ENCODE results near the gene CCL7. TPM values are rescaled to one million over a fixed set of nuclear protein-coding genes. Genes with fewer than 3 reads are reported as not detected.
A peak's percentile ranks its signal among the peaks of the same experiment; 100 is the strongest.

CCL7 gene
- total and polyA plus RNA-seq, 9 donors = not detected

DNA sequence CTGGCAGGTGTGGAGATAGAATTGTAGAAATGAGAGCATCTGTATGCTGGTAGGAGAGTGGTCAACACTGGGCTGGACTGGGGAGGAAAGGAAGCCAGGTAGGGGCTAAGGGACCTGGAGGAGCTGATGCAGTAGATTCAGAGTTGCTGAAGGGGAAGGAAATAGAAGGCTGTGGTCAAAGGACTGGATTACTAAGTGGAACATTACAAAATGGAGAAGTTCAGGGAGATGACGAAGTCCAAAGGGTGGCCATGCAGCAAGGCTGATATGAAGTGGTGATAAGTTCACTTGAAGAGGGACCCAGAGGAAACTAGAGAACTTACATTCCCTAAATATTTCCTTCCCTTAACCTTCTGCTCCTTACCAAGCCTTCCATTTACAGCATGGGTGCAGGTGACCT, 23.6 kb upstream of the CCL7 start:
- peak overlapping the region; percentile 21 for H3K27ac ChIP-seq (ENCODE audit: low read length)
- no peak overlapping the region for H3K4me3 ChIP-seq (ENCODE audit: low read length)
- peak; percentile 69 for DNase-seq
- WGBS (ENCODE audit: insufficient coverage) = no CpG with 5 or more reads among the region's 1 CpG
- no peaks in the 10 kb centered on the region for H3K27me3 ChIP-seq (ENCODE audit: control insufficient read depth, insufficient read depth, low read length)
- peaks cover 63% of the 10 kb centered on the region for H3K4me1 ChIP-seq (ENCODE audit: control insufficient read depth, insufficient read depth, low read length)
- H3K36me3 ChIP-seq (ENCODE audit: control insufficient read depth, insufficient read depth, low read length) = no peaks in the 10 kb centered on the region
- H3K9me3 ChIP-seq (replicated peaks; ENCODE audit: control insufficient read depth, low read depth, low read length) = no peaks in the 10 kb centered on the region

DNA sequence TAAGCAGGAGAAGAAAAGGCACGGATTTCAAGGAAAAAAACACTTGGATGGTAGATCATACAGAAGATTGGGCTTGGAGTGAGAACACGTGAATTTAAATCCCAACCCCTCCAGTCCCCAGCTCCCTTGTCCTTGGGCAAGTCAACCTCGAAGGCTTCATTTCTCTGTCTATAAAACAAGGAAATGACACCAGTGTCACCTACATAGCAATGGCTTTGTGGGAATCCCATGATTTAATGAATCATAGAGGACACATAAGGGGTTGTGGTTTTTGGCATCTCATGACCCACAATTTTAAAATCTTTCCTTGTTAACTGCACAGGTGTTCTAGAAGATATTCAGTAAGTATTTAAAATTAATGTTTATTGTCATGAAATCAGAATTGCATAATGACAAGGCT, 23.1 kb upstream of the CCL7 start:
- Histone ChIP-seq H3K4me3 (ENCODE audit: low read length) (no peak overlapping the region), H3K36me3 (ENCODE audit: control insufficient read depth, insufficient read depth, low read length) (no peaks in the 10 kb centered on the region), H3K27ac (ENCODE audit: low read length) (peak overlapping the region; percentile 21), H3K4me1 (ENCODE audit: control insufficient read depth, insufficient read depth, low read length) (peaks cover 64% of the 10 kb centered on the region), H3K27me3 (ENCODE audit: control insufficient read depth, insufficient read depth, low read length) (no peaks in the 10 kb centered on the region), H3K9me3 (replicated peaks; ENCODE audit: control insufficient read depth, low read depth, low read length) (no peaks in the 10 kb centered on the region)
- DNase-seq = no peak
- WGBS (ENCODE audit: insufficient coverage) = no CpG with 5 or more reads among the region's 3 CpGs

DNA sequence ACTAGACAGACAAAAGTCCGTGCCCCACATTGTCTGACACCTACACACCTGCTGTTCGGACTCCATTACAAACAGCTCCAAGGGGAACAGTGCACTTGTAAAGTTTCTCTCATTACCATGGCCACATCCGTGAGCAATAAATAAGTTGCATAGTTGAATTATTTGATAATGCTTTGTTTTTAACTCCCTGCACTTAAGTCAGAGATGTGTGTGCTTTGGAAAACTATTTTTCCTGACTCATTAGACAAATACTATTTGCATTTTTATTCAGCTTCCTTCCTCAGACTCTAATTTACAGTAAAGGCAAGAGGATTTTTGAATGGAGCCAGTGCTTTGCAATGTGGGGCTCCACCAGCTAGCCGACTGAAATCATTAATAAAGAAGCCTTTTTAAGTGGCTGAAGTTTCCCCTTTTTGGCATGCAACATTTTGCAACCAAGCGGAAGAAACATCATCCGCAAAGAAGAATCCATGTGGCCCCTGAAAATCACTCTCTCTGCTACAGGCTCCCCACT, 21.5 kb upstream of the CCL7 start:
- no peak overlapping the region for H3K4me3 ChIP-seq (ENCODE audit: low read length)
- peaks cover 66% of the 10 kb centered on the region for H3K4me1 ChIP-seq (ENCODE audit: control insufficient read depth, insufficient read depth, low read length)
- no peaks in the 10 kb centered on the region for H3K36me3 ChIP-seq (ENCODE audit: control insufficient read depth, insufficient read depth, low read length)
- no peaks in the 10 kb centered on the region for H3K27me3 ChIP-seq (ENCODE audit: control insufficient read depth, insufficient read depth, low read length)
- 42% methylated on average over 3 of the region's 6 CpGs for WGBS (ENCODE audit: insufficient coverage)
- peak overlapping the region; percentile 39 for H3K27ac ChIP-seq (ENCODE audit: low read length)
- no peaks in the 10 kb centered on the region for H3K9me3 ChIP-seq (replicated peaks; ENCODE audit: control insufficient read depth, low read depth, low read length)
- DNase-seq = peak; percentile 65

DNA sequence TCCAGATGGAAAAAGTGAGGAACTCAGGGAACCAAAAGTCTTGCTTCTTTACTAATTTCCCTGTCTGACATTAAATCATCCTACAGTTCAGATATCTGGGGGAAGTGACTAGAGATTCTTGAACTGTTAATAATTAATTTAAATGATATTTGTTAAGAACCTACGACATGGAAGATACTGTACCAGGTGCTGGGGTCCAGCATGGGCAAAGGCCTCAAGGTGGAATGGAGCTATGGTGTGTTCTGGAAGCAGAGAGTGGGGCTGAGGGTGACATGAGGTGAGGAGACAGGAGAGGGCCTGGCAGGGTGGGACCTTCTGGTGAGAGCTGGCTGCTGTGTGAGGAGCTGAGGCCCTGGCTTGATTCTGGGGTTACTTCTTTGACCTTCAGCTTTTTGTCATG, 21.0 kb upstream of the CCL7 start:
- Histone ChIP-seq H3K9me3 (replicated peaks; ENCODE audit: control insufficient read depth, low read depth, low read length) (no peaks in the 10 kb centered on the region), H3K27me3 (ENCODE audit: control insufficient read depth, insufficient read depth, low read length) (no peaks in the 10 kb centered on the region), H3K36me3 (ENCODE audit: control insufficient read depth, insufficient read depth, low read length) (no peaks in the 10 kb centered on the region), H3K27ac (ENCODE audit: low read length) (peak overlapping the region; percentile 39), H3K4me1 (ENCODE audit: control insufficient read depth, insufficient read depth, low read length) (peaks cover 66% of the 10 kb centered on the region), H3K4me3 (ENCODE audit: low read length) (no peak overlapping the region)
- no peak for DNase-seq
- 80% methylated on average over 1 of the region's 1 CpG for WGBS (ENCODE audit: insufficient coverage)

DNA sequence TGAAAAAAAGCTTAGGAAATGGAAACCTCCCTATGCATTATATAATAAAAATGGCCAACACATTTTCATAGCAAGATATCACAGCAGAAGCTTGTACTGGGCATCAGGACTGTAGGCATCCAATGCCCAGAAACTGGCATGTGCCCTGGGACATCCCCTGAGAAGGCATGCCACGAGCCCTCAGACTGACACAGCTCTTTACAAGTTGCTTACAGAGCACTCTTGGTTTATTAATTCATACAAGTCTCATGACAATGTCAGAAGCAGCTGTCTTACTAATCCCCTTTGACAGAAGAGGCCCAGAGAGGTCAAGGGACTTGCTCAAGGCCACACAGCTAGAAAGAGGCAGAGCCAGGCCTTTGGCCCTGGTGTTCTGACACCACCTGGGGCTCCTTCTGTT, 20.5 kb upstream of the CCL7 start:
- H3K4me1 ChIP-seq (ENCODE audit: control insufficient read depth, insufficient read depth, low read length) = peaks cover 68% of the 10 kb centered on the region
- 67% methylated on average over 1 of the region's 1 CpG for WGBS (ENCODE audit: insufficient coverage)
- H3K4me3 ChIP-seq (ENCODE audit: low read length) = no peak overlapping the region
- DNase-seq = peak; percentile 62
- no peak overlapping the region for H3K27ac ChIP-seq (ENCODE audit: low read length)
- H3K36me3 ChIP-seq (ENCODE audit: control insufficient read depth, insufficient read depth, low read length) = no peaks in the 10 kb centered on the region
- no peaks in the 10 kb centered on the region for H3K27me3 ChIP-seq (ENCODE audit: control insufficient read depth, insufficient read depth, low read length)
- H3K9me3 ChIP-seq (replicated peaks; ENCODE audit: control insufficient read depth, low read depth, low read length) = no peaks in the 10 kb centered on the region

GRCh38 chr17:34251186-34251585, 18.8 kb upstream of the CCL7 start:
- Histone ChIP-seq H3K27me3 (ENCODE audit: control insufficient read depth, insufficient read depth, low read length) (no peaks in the 10 kb centered on the region), H3K27ac (ENCODE audit: low read length) (no peak overlapping the region), H3K4me1 (ENCODE audit: control insufficient read depth, insufficient read depth, low read length) (peaks cover 80% of the 10 kb centered on the region), H3K4me3 (ENCODE audit: low read length) (no peak overlapping the region), H3K36me3 (ENCODE audit: control insufficient read depth, insufficient read depth, low read length) (peaks cover 2% of the 10 kb centered on the region), H3K9me3 (replicated peaks; ENCODE audit: control insufficient read depth, low read depth, low read length) (no peaks in the 10 kb centered on the region)
- 65% methylated on average over 2 of the region's 3 CpGs for WGBS (ENCODE audit: insufficient coverage)
- DNase-seq = no peak

GRCh38 chr17:34252095-34252443, 18.0 kb upstream of the CCL7 start:
- peaks cover 83% of the 10 kb centered on the region for H3K4me1 ChIP-seq (ENCODE audit: control insufficient read depth, insufficient read depth, low read length)
- H3K36me3 ChIP-seq (ENCODE audit: control insufficient read depth, insufficient read depth, low read length) = peaks cover 6% of the 10 kb centered on the region
- peak overlapping the region; percentile 95 for H3K27ac ChIP-seq (ENCODE audit: low read length)
- no peak for DNase-seq
- 14% methylated on average over 1 of the region's 5 CpGs for WGBS (ENCODE audit: insufficient coverage)
- no peaks in the 10 kb centered on the region for H3K27me3 ChIP-seq (ENCODE audit: control insufficient read depth, insufficient read depth, low read length)
- no peak overlapping the region for H3K4me3 ChIP-seq (ENCODE audit: low read length)
- H3K9me3 ChIP-seq (replicated peaks; ENCODE audit: control insufficient read depth, low read depth, low read length) = no peaks in the 10 kb centered on the region

DNA sequence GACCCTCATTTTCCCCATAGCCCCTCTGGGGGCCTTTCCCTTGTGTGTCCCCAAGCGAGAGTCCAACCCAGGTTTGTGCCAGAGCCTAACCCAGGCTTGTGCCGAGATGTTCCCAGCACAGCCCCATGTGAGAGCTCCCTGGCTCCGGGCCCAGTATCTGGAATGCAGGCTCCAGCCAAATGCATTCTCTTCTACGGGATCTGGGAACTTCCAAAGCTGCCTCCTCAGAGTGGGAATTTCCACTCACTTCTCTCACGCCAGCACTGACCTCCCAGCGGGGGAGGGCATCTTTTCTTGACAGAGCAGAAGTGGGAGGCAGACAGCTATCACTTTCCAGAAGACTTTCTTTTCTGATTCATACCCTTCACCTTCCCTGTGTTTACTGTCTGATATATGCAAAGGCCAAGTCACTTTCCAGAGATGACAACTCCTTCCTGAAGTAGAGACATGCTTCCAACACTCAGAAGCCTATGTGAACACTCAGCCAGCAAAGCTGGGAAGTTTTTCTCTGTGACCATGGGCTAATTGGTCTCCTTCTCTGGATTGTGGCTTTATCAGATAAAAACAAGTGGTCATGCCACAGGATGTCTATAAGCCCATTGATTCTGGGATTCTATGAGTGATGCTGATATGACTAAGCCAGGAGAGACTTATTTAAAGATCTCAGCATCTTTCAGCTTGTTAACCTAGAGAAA, 17.4 kb upstream of the CCL7 start:
- Histone ChIP-seq H3K27ac (ENCODE audit: low read length) (peak overlapping the region; percentile 95), H3K4me1 (ENCODE audit: control insufficient read depth, insufficient read depth, low read length) (peaks cover 83% of the 10 kb centered on the region), H3K9me3 (replicated peaks; ENCODE audit: control insufficient read depth, low read depth, low read length) (no peaks in the 10 kb centered on the region), H3K27me3 (ENCODE audit: control insufficient read depth, insufficient read depth, low read length) (no peaks in the 10 kb centered on the region), H3K36me3 (ENCODE audit: control insufficient read depth, insufficient read depth, low read length) (peaks cover 6% of the 10 kb centered on the region), H3K4me3 (ENCODE audit: low read length) (no peak overlapping the region)
- peak; percentile 96 for DNase-seq
- WGBS (ENCODE audit: insufficient coverage) = 15% methylated on average over 4 of the region's 6 CpGs

GRCh38 chr17:34253139-34253525, 16.9 kb upstream of the CCL7 start:
- no peak overlapping the region for H3K4me3 ChIP-seq (ENCODE audit: low read length)
- peaks cover 6% of the 10 kb centered on the region for H3K36me3 ChIP-seq (ENCODE audit: control insufficient read depth, insufficient read depth, low read length)
- no peak for DNase-seq
- WGBS (ENCODE audit: insufficient coverage) = 60% methylated on average over 1 of the region's 3 CpGs
- peak overlapping the region; percentile 95 for H3K27ac ChIP-seq (ENCODE audit: low read length)
- H3K4me1 ChIP-seq (ENCODE audit: control insufficient read depth, insufficient read depth, low read length) = peaks cover 80% of the 10 kb centered on the region
- H3K27me3 ChIP-seq (ENCODE audit: control insufficient read depth, insufficient read depth, low read length) = no peaks in the 10 kb centered on the region
- H3K9me3 ChIP-seq (replicated peaks; ENCODE audit: control insufficient read depth, low read depth, low read length) = no peaks in the 10 kb centered on the region

GRCh38 chr17:34254146-34254545, 15.9 kb upstream of the CCL7 start:
- no CpG with 5 or more reads among the region's 3 CpGs for WGBS (ENCODE audit: insufficient coverage)
- Histone ChIP-seq H3K36me3 (ENCODE audit: control insufficient read depth, insufficient read depth, low read length) (peaks cover 6% of the 10 kb centered on the region), H3K4me1 (ENCODE audit: control insufficient read depth, insufficient read depth, low read length) (peaks cover 82% of the 10 kb centered on the region), H3K27me3 (ENCODE audit: control insufficient read depth, insufficient read depth, low read length) (no peaks in the 10 kb centered on the region), H3K9me3 (replicated peaks; ENCODE audit: control insufficient read depth, low read depth, low read length) (no peaks in the 10 kb centered on the region), H3K4me3 (ENCODE audit: low read length) (no peak overlapping the region), H3K27ac (ENCODE audit: low read length) (peak overlapping the region; percentile 95)
- peak; percentile 76 for DNase-seq

Data from muscle of leg (tissue), 11 donors.